DMS53 treated with DMSO at 0.1 percent for 48 hours (cell line): ENCODE measurements around the gene ABHD16B.

Source experiments
- DNase-seq: peaks from one replicate; lab custom pipeline; 2025; ENCODE audit not compliant: unreplicated experiment; lab: John Stamatoyannopoulos, UW

Gene ABHD16B

DNA sequence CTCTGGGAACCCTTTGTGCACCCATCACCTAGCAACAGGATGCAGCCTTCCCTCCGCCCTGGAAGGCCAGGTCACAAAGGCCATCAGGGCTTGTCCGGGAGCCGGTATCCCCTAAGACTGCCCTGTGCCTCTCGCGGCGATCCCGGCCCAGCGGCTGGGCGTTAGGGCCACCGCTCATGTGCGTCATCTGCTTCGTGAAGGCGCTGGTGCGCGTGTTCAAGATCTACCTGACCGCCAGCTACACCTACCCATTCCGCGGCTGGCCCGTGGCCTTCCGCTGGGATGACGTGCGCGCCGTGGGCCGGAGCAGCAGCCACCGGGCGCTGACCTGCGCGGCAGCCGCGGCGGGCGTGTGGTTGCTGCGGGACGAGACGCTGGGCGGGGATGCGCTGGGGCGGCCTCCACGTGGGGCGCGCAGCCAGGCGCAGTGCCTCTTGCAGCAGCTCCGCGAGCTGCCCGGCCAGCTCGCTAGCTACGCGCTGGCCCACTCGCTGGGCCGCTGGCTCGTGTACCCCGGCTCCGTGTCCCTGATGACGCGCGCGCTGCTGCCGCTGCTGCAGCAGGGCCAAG is at the start of gene ABHD16B:
Gene ABHD16B (plus strand): TSS at position 134 of the 570 bp plus-strand sequence. CDS start 43 bp downstream, at position 177.
- DNase-seq, result no peak

DNA sequence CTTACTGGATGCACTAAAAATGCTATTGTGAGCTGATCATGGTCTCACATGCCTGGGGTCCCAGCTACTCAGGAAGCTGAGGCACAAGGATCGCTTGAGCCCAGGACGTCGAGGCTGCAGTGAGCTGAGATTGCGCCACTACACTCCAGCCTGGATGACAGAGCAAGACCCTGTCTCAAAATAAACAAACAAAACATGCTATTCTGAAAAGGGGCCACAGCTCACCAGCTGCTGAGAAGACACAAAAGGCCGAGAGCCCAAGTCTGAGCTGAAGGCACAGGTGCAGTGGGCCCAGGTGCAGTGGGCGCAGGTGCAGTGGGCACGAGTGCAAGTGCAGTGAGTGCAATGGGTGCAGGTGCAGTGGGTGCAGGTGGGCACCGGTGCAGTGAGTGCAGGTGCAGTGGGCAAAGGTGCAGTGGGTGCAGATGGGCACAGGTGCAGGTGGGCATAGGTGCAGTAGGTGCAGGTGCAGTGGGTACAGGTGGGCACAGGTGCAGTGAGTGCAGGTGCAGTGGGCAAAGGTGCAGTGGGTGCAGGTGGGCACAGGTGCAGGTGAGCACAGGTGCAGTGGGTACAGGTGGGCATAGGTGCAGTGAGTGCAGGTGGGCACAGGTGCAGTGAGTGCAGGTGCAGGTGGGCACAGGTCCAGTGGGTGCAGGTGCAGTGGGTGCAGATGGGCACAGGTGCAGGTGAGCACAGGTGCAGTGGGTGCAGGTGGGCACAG is 46.2 kb upstream of the ABHD16B start:
- DNase-seq, result no peak

DNA sequence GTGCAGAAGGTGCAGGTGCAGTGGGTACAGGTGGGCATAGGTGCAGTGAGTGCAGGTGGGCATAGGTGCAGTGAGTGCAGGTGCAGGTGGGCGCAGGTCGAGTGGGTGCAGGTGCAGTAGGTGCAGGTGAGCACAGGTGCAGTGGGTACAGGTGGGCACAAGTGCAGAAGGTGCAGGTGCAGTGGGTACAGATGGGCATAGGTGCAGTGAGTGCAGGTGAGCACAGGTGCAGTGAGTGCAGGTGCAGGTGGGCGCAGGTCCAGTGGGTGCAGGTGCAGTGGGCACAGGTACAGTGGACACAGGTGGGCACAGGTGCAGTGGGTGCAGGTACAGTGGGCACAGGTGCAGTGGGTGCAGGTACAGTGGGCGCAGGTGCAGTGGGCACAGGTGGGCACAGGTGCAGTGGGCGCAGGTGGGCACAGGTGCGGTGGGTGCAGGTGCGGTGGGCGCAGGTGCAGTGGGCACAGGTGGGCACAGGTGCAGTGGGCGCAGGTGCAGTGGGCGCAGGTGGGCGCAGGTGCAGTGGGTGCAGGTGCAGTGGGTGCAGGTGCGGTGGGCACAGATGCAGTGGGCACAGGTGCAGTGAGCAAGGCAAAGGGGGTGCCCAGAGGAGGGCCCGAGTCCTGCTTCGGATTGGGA is 45.6 kb upstream of the ABHD16B start:
- DNase-seq, result no peak

DNA sequence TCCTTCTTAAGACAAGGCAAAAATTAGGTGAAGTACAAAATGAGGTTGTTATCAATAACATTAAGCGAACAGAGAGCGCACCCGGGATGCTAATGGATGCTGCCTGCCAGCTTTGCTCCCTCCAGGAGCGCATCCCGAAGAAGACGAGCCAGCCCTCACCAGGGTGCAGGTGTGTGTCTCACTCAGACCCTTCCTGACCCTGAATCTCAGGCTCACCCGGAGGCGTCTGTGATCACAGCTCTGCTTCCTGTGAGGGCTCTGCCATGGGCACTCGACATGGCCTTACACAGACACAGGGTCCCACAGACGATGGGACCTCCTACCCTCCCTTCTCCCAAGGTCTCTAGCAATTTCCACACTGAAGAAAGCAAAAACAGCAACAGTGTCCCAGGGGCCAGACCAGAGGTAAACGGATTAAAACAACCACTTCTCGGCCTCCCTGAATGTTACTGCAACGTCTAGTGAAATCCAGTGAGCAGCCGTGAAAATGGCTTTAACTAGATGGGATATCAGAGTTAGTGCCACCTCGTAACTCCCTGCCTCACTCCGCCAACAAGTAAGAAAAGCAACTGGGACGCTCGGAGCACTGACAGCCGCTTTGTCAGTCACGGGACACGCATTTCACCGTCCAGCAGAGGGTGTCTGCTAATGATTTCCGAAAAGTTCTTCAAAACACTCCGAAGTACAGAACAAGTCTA is 41.9 kb upstream of the ABHD16B start:
- DNase-seq, result no peak

DNA sequence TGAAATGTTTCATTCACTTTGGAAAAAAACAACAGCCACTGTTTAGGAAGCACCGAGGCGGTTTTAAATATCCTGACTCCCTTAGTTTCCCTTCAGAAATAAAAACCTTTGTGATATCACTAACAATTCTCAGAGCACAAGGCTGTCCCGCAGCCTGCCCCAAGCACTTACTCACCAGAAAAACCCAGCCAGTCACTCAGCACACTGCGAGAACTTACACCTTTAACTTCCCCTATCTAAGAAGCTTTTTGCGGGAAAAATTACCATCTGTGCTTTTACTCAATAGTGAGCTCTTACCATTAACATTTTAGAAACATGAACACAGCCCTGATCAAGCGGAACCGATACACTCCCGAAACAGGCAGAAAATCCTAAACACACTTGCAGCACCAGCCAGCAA is 39.5 kb upstream of the ABHD16B start:
- DNase-seq, result no peak

DNA sequence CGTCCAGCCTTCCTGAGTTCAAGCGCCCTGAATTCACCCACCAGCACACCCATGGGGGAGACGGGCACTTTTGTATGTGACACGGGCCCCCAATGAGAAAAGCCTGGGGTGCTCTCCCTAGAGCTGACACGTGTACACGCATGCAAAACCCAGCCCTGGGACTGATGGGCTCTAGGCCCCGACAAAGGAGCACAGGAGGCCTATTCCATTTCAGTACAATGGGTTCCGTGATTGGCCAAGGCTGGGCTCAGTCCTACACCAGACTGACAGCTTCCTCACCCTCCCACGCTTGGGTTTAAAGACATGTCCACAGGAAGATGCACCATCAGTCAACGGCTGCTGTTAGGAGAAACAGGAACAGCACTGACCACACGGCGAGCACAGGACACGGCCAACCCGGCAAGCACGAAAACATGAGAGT is 39.0 kb upstream of the ABHD16B start:
- no peak for DNase-seq

DNA sequence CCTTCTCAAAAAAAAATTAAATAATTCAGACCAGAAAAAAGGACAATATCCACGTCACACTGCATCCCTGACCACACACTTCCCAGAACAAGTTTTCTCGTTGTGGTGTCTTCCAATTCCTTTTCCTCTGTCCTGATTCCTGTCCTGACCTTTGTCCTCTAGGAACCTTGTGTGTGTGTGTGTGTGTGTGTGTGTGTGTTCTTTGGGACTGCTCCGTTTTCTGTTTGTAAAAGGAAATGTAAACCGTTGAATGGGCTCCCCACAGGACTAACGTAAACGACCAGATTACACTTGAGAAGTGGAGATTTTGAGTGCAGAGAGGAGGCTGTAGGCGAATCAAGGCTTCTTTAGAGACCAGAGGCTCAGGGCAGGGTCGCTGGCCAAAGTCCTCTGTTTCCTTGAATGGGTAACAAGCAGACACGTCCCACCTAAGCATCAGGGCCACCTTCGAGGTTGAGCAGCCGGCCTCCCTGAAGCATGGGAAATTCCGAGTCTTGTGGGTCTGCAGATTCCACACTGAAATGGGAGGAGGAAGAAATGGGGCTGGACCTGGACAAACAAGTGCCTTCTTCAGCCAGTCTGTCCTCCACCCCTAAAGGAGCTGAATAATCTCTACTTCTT is 37.5 kb upstream of the ABHD16B start:
- no peak for DNase-seq

DNA sequence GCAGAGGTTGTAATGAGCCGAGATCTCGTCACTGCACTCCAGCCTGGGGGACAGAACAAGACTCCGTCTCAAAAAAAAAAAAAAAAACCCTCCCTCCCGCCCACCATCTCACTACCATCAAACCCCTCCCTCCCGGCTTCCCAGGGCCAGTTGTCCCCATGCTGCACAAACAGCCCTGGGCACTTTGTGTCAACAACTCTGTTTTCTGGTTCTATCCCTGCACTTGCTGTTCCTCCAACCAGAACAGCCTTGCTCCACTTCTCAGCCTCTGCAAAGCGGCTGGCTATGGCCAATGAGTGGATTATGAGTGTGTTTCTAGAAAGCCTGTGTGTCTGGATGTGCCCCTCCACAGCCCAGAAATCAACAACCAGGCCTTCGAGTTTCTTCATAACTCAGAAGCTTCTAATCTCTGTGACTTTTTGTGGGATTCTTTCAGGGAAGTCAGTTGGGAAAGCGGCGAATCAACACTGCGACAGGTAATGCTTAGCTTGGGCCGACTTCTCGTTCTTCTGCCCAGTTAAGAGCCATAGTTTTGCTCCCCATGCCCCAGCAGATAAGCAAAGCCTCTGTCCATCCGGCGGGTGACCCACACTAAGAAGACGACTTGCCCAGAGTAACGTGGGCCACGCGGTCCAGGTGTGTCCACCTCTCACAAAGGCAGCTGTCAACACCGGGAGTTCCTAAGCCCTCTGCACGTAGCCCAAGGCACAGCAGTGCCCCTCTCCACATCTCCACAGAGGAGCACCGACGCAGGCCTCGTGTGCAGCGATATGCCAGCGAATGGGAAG is 35.8 kb upstream of the ABHD16B start:
- no peak for DNase-seq

DNA sequence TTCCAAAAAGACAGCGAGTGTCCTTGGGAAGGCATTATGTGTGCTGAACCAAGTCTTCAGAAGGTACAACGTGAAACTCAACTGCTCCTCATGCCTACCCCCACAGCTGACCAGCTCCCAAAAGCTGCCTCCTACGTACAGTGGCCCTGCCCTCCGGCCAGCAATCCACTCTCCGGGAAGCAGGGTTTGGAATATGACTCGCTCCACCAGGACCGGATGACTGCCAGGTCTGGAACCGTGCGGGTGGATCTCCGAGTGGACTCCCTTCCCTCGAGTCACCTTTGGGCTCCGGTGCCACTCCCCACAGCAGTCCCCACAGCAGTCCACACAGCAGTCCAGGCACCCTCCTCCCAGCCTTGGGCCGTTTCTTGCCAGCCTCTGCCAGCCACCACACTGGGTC is 34.5 kb upstream of the ABHD16B start:
- DNase-seq, result no peak

DNA sequence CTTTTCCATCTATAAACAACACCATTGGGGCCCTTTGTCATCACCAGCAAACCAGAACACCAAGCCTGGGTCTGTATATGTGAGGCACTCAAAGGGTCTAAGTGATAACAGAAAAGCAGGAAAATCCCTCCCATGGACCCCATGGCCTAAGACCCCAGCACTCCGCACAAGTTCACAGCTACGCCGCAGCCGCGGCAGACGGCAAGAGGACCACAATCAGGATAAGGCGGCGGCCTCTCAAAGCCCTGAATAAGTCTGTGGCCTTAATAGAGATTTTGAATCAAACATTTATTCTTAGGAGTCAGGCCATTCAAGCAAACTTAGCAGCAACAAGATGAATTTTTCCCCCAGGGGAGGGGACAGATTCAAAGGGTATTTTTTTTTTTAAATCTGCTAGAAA is 33.2 kb upstream of the ABHD16B start:
- DNase-seq, result no peak

DNA sequence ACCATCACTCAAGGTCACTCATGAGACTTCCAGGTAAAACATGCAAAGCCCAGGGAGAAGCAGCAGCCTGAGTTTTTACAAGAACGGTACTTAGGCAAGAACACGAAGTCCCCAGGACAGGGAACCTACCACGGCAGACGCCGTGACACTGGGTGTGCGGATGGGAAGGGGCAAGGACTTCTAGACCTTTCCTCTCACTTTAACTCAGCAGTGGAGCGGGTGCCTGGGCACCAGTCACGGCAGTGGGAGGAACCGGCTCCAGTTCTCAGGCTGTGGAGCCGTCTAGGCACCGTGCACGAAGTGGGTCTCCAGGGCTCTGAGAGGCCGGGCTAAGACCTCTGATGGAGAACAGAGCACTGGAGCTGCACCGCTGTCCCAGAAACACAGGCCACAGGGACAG is 32.8 kb upstream of the ABHD16B start:
- no peak for DNase-seq

DNA sequence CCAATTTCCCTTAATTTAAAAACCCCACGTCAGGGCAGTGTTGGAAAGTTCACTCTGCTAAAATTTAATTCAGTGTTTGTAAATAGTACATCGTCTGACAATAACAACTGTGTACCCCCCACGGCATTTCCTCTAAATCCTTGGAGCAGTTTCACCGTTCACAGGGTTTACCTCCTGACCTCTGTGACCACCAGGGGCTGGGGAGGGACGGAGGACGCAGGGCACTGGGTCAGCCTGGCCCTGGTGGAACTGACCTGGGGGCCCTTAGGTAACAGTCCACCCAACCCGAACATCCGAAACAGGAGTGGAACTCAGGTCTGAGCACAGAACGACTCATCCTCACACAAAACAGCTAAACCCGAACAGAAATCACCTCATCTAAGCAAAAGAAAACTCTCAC is 32.3 kb upstream of the ABHD16B start:
- DNase-seq, result no peak

DNA sequence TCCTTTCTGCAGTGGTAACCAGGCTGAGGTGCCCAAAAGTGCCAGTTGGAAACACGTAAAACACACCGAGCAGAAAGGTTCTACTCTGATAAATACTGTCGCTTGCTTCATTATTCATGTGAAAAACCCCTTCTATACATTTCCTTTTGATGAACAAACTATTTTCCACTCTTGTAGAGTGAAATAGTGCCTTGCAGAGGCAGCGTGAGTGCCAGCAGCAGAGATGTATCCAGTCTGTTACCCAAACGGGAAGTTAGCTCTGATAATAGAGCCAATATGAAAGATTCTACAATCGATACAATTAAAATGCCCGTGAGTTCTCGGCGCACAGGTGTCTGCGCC is 31.7 kb upstream of the ABHD16B start:
- no peak for DNase-seq

DNA sequence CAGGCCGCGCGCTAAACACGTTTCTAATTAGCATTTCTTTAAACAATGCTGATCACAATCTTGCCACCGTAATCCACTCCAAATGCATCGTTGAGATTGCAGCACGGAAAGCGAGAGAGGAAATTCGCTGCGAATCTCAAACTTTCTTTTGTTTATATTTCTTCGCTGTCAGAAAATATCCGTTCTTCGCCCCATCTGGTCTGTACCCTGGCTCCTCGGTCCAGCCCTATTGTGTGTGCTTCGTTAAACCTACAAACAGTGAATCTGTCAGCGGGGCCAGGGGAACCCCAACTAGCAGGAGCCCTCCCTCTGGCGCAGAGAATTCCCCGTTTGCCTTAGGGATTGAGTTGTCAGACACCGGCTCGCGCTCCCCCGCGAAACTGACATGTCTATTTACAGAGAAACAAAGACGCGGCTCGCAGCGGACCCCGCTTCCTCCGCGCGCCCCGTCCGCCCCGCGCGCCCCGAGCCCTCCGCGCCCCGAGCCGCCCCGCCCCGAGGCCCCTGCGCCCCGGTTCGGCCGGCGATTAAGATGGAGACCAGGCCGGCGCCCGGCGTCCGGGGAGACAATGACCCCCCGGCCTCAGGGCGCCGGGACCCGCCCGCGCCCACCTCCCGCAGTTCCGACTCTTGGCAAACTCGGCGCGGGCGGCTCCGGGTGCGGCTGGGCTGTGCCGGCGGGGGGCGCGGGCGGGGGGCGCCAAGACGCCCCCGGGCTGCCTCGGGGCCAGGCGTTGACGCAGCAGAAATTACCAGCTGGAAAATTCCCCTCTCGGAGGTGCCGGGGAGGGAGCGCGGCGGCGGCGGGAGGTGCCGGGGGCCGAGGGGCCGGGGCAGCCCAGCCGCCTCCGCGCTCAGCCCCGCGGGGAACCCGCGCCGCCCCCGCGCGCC is 31.1 kb upstream of the ABHD16B start:
- DNase-seq, result no peak

DNA sequence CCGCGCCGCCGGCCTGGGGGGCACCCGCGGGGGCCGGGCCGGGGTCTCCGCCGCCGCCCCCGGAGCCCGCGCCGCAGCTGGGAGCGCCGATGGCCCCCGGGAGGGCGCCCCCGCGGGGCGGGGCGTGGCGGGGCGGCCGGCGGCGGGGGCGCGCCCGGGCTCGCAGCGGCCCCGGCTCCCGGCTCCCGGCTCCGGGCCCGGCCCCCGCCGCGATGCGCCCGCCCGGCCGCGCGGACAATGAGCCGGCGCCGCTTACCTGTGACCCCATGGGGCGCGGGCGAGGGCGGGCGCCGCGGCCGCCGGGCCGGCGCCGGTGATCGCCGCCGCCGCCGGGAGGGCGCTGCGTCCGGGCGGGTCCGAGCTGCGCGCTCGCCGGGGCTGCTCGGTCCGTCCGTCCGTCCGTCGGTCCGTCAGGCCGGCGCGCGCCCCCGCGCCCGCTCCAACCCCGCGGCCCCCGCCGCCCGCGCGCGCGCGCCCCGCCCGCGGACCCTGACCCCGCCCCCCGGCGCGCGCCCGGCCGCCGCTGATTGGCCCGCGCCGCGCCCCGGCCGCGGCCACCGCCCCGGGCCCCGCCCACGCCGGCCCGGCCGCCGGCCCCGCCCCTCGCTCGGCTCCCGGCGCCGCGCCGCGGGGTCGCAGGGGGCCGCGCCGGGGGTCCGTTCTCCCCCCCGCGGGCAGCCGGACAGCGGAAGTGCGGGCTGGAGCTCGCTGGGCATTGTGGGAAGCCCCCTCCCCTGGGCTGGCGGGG is 30.3 kb upstream of the ABHD16B start, which contains the start of gene ZBTB46:
Gene ZBTB46 (minus strand): TSS at position 424 of the 748 bp plus-strand sequence. CDS start 40,507 bp downstream, outside the sequence.
- DNase-seq, result no peak

DNA sequence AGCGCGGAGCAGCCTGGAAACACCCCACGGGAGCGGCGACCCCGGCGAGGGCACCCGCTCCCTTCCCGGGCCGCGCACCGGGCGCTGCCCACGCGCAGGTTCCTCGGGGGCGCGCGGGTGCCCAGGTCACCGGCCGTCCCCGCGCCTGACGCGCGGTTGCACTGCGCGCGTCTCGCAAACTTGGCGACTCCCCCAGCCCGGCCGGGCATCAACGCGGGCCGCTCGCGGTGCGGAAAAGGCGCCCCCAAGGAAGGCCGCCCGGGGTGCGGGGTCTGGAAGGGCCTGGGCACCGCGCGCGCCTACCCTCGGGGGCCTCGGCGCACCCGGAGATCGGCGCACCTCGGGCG is 29.7 kb upstream of the ABHD16B start:
- no peak for DNase-seq

DNA sequence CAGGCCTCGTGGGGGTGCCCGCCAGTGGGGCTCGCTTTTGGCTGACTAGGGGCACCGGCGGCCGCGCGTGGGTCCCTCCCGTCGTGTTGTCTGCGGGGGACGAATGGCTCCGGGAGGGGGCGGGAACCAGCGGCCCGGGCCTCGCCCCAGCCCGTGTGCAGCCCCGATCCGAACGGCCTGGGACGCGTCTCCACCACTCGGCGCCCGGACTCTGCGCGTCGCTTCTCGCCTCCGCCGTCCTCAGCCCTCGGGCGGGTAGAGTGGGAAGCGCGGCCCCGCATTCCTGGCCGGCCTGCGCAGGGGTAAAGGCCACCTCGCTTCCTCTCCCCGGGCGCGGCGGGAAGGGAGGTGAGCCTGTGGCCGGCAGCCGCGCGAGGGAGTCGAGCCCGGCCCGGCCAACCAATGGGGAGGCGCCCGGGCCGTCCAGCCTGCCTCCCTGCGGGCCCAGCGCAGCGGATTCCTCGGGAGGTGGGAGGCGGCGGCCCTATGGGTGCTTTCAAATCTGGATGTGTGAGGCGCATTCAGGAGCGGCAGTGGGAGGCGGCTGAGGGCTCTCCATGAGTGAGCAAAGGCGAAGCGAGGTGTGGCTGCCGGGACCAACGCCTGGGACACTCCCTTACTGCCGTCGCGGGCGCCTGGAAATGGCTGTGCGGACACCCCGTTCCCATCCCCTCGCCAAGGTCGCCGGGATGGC is 29.2 kb upstream of the ABHD16B start:
- no peak for DNase-seq

DNA sequence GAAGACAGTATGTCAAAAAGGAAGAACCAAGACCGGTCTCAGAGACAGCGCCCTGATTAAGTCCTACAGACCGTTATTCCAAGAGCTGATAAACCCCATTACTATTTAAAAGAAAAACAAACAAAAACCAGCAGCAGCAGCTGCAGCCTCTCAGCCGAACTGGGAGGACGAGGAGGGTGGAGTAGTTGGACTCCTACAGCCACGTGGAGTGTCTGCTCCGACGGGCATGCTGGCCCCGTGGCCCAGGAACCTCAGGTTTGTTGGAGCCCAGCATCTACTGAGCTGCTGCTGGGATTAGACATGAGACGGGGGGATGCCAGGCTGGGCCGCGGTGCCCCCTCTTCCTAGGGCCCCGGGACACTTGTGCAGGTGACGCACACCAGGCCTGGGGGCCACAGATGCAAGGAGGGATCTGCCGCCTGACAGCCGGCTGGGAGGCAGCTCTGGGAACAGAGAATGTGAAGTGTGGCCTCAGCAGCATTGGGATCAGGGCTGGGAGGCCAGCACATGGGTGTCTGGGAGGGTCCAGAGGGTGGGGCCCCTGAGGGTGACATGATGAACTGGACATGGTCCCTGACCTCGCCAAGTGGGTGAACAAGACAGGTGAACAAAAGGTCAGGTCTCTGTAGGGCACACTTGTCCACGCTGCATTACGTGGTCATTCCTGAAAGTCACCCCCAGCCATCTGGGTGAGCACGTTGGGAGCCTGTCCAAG is 27.4 kb upstream of the ABHD16B start:
- DNase-seq, result no peak
